Amniotic epithelial cell (primary cell): ENCODE data around the gene BCL2L11.
A peak's percentile ranks its signal among the peaks of the same experiment; 100 is the strongest.
"Not testable (repeated sequence)": the region's sequence is repeated elsewhere in the genome, so short reads cannot be mapped to it uniquely, and the experiment has no call there.

Experiments used
- DNase-seq: peaks from one replicate; pipeline ENCODE4 v3.0.0-alpha.2; 2010; ENCODE audit warnings: low read depth

Gene BCL2L11

DNA sequence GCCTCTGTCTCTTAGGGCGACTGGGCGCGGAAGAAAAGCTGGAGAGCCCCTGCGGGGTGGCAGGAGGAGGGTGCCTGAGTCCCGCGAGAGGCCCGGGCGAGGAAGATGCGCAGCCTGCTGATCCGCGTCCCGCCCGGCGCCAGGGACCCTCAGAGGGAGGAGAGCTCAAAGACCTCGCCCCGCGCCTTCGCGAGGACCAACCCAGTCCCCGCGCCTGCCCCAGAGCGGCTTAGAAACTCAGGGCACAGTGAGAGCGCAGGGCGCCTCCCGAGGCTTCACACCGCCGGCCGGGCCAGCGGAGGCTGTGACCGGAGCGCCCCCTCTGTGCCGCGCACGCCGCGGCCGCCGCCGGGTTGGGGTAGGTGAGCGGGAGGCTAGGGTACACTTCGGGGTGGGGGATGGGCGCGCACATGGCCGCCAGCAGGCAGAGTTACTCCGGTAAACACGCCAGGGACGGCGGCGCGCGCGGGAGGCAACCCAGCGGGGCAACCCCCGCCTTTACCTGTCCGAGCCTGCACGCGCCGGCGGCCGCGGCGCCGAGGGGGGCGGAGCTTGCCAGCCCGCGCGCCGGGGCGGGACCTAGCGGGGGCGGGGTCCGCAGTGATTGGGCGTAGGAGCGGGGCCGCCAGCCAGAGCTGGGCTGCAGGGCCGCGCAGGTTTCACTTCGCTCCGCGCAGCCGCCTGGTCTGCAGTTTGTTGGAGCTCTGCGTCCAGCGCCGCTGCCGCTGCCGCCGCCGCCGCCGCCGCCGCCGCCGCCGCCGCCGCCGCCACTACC lies at the start of gene BCL2L11:
BCL2L11 (plus strand) TSS at position 662 of the 775 bp plus-strand sequence. CDS start 2,832 bp downstream, outside the sequence.
- DNase-seq: peak; percentile 89

DNA sequence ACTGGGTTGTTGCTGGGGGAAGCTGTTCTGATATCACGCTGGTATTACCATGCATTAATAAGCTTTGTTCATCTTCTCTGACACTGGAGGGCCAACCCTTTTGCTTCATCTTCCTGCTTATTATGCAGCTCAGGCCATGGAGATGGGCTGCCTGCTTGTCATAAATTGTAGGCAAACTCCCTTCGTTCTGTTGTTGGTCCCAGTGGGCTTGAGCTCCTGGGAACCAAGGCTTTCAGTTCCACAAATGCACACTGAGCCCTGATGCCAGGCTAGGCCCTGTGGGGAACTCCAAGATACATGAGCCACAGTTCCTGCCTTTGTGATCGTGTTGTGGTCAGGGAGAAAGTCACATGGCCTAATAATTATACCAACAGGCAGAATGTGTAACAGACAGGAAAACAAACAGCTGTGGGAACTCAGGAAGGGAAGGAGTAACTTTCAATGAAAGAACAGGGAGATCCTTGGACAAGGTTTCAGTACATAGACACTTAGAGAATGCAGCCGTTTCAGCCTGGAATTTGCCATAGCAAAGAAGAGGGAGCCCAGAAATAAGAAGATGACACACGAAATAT lies 49.0 kb upstream of the BCL2L11 start:
- peak; percentile 90 for DNase-seq

- peak; percentile 88 for DNase-seq
Measured at GRCh38 chr2:111072220-111072871, 48.4 kb upstream of the BCL2L11 start.

DNA sequence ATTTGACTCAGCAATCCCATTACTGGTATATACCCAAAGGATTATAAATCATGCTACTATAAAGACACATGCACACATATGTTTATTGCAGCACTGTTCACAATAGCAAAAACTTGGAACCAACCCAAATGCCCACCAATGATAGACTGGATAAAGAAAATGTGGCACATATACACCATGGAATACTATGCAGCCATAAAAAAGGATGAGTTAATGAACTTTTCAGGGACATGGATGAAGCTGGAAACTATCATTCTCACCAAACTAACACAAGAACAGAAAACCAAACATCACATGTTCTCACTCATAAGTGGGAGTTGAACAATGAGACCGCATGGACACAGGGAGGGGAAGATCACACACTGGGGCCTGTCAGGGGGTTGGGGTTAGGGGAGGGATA lies 38.1 kb upstream of the BCL2L11 start:
- not testable (repeated sequence) for DNase-seq

- no peak for DNase-seq
Measured at GRCh38 chr2:111091811-111092211, 28.9 kb upstream of the BCL2L11 start.

DNA sequence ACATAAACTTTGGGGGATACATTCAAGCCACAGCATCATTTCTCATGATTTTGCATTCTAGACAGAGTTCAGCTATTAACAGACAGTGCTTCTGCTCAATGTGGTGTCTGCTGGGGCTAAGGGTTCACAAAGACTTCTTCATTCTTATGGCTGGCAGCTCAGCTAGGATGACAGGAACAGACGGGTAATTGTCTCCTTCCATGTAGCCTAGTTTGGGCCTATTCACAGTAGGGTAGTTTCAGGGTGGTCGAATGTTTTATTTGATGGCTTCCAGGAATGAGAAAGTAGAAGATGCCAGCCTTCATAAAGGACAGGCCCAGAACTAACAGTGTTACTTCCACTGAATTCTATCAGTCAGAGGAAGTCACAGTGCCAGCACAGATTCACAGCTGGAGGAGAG lies 26.0 kb upstream of the BCL2L11 start:
- DNase-seq: no peak

DNA sequence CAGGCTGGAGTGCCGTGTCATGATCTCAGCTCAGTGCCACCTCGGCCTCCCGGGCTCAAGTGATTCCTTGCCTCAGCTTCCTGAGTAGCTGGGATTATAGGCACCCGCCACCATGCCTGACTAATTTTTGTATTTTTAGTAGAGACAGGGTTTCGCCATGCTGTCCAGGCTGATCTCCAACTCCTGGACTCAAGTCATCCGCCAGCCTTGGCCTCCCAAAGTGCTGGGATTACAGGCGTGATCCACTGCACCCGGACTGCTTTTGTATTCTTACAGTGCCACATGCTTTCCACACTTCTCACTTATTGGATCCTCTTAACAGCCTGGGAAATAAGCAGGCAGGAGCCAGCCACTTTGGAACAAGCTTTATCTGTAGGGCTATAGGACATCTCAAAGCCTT lies 25.3 kb upstream of the BCL2L11 start:
- DNase-seq: no peak

- DNase-seq: no peak
Measured at GRCh38 chr2:111099402-111099801, 21.3 kb upstream of the BCL2L11 start.

- no peak for DNase-seq
Measured at GRCh38 chr2:111100087-111100764, 20.5 kb upstream of the BCL2L11 start.

DNA sequence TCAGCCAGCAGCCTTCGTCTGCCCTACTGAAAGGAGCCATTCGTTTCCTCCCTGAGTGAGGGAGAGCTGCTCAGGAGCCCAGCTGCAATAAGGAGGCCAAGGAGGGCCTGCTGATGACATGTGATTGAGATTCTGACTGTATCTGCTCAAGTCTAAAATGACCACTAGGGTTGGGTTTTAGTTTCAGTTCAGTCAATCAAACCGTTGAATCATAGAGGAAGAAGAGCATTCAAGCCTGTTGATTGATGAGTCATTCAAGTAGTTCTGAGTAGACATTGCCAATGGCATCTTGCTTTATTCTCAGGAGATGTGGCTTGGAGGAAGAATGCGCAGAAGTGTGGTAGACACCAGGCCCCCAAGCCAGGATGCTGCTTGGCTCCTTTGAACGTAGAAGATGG lies 19.9 kb upstream of the BCL2L11 start:
- DNase-seq: peak; percentile 3

DNA sequence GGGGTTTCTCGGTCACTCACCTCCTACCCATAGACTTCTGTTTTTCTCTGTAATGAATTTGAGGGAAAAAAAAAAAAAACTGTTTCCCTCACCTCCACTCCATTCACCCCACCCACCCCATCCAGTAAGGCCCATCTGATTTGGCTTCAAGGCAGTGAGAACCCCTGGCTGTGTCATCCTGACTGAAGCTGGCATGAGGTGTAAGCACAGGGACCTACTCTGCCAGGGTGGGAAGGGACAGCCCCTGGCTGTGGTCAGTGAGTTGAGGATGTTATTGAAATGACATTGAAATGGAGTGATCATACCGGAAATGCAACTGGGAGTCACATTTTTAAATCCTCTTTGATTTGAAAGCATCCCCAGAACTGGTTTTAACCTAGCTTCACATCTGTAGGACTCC lies 19.1 kb upstream of the BCL2L11 start:
- DNase-seq: no peak

DNA sequence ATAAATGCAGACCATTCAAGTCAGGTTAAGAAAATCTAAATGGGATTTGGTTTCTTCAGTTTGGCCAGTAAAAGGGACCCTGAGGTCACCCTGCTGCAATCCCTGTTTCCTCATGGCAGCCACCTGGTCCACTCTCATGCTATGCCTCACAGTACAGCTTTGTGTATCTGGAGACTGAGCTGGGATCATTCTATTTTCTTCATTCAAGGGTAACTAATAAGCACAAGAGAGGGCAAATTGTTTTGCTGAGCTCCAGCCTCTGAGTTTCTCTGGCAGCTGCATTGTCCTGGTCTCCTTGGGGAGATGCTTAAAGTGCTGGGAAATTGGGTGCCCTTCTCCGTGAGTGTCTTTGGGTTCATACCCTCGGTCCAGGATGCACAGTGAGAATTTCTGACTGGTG lies 18.5 kb upstream of the BCL2L11 start:
- no peak for DNase-seq

GRCh38 chr2:111105926-111106325 lies 14.8 kb upstream of the BCL2L11 start:
- no peak for DNase-seq

- DNase-seq: no peak
Measured at GRCh38 chr2:111106706-111107105, 14.0 kb upstream of the BCL2L11 start.

- DNase-seq: no peak
Measured at GRCh38 chr2:111108745-111109271, 11.9 kb upstream of the BCL2L11 start.

DNA sequence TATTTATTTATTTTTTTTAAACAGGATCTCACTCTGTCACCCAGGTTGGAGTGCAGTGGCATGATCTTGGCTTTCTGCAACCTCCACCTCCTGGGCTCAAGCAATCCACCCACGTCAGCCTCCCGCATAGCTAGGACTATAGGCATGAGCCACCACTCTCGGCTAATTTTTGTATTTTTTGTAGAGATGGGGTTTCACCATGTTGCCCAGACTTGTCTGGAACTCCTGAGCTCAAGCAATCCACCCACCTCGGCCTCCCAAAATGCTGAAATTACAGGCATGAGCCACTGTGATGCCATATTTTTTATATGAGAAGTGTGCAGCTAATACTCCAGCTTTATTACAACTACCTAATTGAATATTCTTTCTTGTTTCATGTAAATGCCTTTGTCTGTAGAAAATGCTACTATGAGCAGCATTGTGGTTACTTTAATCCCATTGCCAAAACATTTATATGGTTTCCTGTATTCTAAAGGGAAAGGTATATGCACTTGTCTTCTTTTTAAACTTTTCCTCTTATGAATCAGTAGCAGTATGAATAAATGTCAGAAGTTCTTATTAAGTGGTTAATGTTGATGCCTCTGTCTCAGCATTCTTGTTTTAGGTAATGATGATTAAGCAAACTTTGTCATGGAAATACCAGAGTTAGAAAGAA lies 9.5 kb upstream of the BCL2L11 start:
- DNase-seq: no peak

DNA sequence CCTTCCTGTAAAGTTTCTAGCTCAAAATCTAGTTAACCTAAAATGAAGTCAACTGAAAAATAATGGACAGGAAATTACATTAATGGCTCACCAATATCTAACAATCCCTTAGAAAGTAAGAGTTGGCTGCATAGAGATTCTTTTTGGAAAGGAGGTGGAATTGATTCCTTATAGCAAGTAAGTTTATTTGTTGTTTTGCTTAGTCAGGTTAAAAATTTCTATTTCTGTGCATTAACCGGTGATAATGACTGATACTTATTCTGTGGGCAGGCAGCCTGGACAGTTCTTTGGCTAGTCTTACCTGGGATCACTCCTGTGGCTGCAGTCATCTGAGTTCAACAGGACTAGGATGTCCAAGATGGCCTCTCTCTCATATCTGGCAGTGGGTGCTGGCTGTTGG lies 6.9 kb upstream of the BCL2L11 start:
- no peak for DNase-seq

DNA sequence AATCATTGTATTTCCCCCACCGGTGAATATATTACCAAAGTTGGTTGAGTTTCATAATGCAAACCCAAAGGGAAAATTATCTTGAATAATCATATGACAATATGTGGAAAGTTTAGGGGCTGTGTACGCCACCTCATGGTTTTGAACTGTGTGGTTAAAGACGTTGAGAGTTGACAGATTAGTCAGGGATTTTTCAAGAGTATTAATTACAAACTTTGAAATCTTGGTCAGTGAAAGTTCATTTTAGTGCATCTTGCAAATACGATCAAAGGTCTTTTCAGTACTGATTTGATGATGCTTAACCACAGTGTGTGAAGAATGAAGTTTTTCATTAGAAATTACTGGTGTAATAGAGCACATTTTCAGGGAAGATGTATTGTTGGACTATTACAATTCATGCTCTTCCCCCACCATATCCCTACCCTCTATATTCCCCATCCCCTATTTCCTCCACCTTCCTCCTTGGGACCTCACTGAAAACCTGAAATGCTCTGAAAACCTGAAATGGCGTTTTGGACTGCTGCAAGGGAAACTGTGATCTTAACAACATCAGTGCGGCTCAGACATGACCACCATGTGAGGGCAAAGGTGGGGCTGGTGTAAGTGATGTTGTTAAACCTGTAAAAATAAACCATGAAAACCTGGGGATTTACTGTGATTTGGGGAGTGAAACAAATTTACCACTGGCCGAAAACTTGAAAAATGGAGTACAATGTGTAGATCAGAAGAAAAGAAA lies 4.5 kb upstream of the BCL2L11 start:
- DNase-seq: no peak

DNA sequence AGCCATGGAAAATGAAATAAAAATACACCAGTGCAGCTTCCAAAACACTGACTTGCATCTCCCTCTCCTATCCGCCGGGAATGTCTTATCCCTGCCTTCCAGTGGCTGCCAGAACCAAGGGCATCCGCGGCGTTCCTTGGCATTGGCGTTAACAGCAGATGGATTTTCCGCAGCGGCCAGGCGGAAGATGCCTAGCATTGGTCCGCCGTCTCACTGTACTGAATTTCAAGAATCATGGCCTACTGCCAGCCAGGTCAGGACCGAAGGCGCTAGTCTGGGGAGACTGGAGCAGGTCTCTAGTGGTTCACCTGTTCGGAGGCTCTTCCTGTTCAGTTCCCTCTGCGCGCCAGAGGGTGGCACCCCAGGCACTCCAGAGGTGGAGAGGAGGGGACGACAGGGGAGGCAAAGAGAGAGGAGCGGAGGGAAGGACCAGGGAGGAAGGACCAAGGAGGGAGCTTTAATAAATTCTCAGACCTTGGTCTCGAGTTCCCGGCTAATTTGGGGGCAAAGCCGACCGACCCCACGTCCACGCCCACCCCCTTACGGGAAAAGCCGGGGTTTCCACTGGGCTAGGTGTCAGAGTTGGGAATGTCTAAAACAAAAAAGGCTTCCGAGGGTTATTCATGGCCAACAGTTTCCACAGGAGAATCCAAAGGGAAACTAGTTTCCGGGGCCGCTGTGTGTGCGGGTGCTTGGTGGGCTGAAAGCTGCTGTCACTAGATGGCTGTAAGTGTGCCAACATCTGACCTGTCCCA lies 3.7 kb upstream of the BCL2L11 start:
- DNase-seq: peak; percentile 64
